HEK293 (cell line): Measurements from ENCODE around the gene IL16.

Experiments
- CTCF ChIA-PET: fragments of 350-600 bp; formaldehyde crosslinking; extraction: SDS; loops from one replicate; lab custom pipeline; 2021; ENCODE audit warnings: antibody characterized with exemption; lab: Yijun Ruan, JAX
- POLR2A ChIA-PET: fragments of 300-600 bp; formaldehyde crosslinking; extraction: SDS; loops from one replicate; lab custom pipeline; 2020; ENCODE audit warnings: antibody characterized with exemption, inconsistent platforms; lab: Yijun Ruan, JAX
- H3K27ac ChIP-seq: fragments of 200-500 bp; sonication (Bioruptor generic); 2 replicates; pipeline ENCODE4 v1.5.1; 2014; ENCODE audit warnings: low read depth, low read length, control low read depth, inconsistent platforms; ENCODE audit errors: extremely low read depth
- H3K36me3 ChIP-seq, 2 experiments: fragments of 200-500 bp in 1 of 2; sonication (Bioruptor generic) in 1 of 2; 1 replicate in 1 of 2; 2 replicates in 1 of 2; pipeline ENCODE4 v1.5.1; 2014 to 2017; ENCODE audit warnings: inconsistent platforms in 2 of 2, low read length in 2 of 2; ENCODE audit not compliant: control insufficient read depth in 2 of 2, insufficient read depth in 1 of 2
- H3K4me1 ChIP-seq: fragments of 200-500 bp; sonication (Bioruptor generic); 2 replicates; pipeline ENCODE4 v1.5.1; 2014; ENCODE audit warnings: mild to moderate bottlenecking, low read length, inconsistent platforms; ENCODE audit not compliant: control insufficient read depth, insufficient read depth
- H3K4me3 ChIP-seq: 2 replicates; pipeline ENCODE4 v1.5.1; 2011; ENCODE audit warnings: low read depth, mild to moderate bottlenecking, control low read depth, low read length, moderate library complexity
- H3K9me3 ChIP-seq: fragments of 200-500 bp; sonication (Bioruptor generic); 2 replicates; pipeline ENCODE4 v1.5.1; 2014; ENCODE audit warnings: low read depth, low read length, inconsistent platforms; ENCODE audit not compliant: control insufficient read depth, insufficient read depth
- GLIS2 ChIP-seq: fragments of 450-650 bp; formaldehyde crosslinking; IDR thresholded peaks from 2 replicates; pipeline ENCODE4 v1.5.1; 2016; ENCODE audit warnings: missing biosample characterization, missing genetic modification characterization
- INSM2 ChIP-seq: fragments of 450-650 bp; formaldehyde crosslinking; IDR thresholded peaks from 2 replicates; pipeline ENCODE4 v1.5.1; 2016; ENCODE audit warnings: missing biosample characterization, missing genetic modification characterization
- OVOL3 ChIP-seq: fragments of 450-650 bp; formaldehyde crosslinking; IDR thresholded peaks from 2 replicates; pipeline ENCODE4 v1.5.1; 2016; ENCODE audit warnings: missing biosample characterization, missing genetic modification characterization
- PRDM2 ChIP-seq: fragments of 450-650 bp; formaldehyde crosslinking; IDR thresholded peaks from 2 replicates; pipeline ENCODE4 v1.5.1; 2016; ENCODE audit warnings: missing biosample characterization, missing genetic modification characterization, borderline replicate concordance
- TRIM28 ChIP-seq: IDR thresholded peaks from 2 replicates; pipeline ENCODE4 v1.6.1; 2011; ENCODE audit warnings: low read length, control low read depth, borderline replicate concordance
- WT1 ChIP-seq: fragments of 450-650 bp; formaldehyde crosslinking; IDR thresholded peaks from 2 replicates; pipeline ENCODE4 v1.5.1; 2016; ENCODE audit warnings: missing biosample characterization, missing genetic modification characterization
- ZFP69B ChIP-seq: fragments of 450-650 bp; formaldehyde crosslinking; IDR thresholded peaks from 2 replicates; pipeline ENCODE4 v1.5.1; 2016; ENCODE audit warnings: missing biosample characterization, missing genetic modification characterization
- ZNF2 ChIP-seq: fragments of 450-650 bp; formaldehyde crosslinking; IDR thresholded peaks from 2 replicates; pipeline ENCODE4 v1.5.1; 2016; ENCODE audit warnings: missing biosample characterization, missing genetic modification characterization
- ZNF274 ChIP-seq, 2 experiments: fragments of 200-500 bp in 1 of 2; fragments of 450-650 bp in 1 of 2; sonication (Bioruptor generic) in 1 of 2; formaldehyde crosslinking in 1 of 2; IDR thresholded peaks; 2 replicates each; pipeline versions ENCODE4 v1.5.1 to v1.6.1; 2014 to 2016; ENCODE audit warnings: borderline replicate concordance in 1 of 2, inconsistent platforms in 1 of 2, low read length in 1 of 2, missing biosample characterization in 1 of 2, missing genetic modification characterization in 1 of 2
- ZNF280D ChIP-seq: fragments of 450-650 bp; formaldehyde crosslinking; IDR thresholded peaks from 2 replicates; pipeline ENCODE4 v1.5.1; 2016; ENCODE audit warnings: missing biosample characterization, missing genetic modification characterization
- ZNF302 ChIP-seq: fragments of 450-650 bp; formaldehyde crosslinking; IDR thresholded peaks from 2 replicates; pipeline ENCODE4 v1.5.1; 2016; ENCODE audit warnings: missing biosample characterization, missing genetic modification characterization, low read depth
- ZNF391 ChIP-seq: fragments of 450-650 bp; formaldehyde crosslinking; IDR thresholded peaks from 2 replicates; pipeline ENCODE4 v1.5.1; 2016; ENCODE audit warnings: low read depth, missing biosample characterization, missing genetic modification characterization, borderline replicate concordance
- ZNF514 ChIP-seq: fragments of 450-650 bp; formaldehyde crosslinking; IDR thresholded peaks from 2 replicates; pipeline ENCODE4 v1.5.1; 2016; ENCODE audit warnings: missing biosample characterization, missing genetic modification characterization
- ZNF585B ChIP-seq: fragments of 450-650 bp; formaldehyde crosslinking; IDR thresholded peaks from 2 replicates; pipeline ENCODE4 v1.5.1; 2016; ENCODE audit warnings: missing biosample characterization, missing genetic modification characterization
- ZNF654 ChIP-seq: fragments of 450-650 bp; formaldehyde crosslinking; IDR thresholded peaks from 2 replicates; pipeline ENCODE4 v1.5.1; 2016; ENCODE audit warnings: low read depth, missing biosample characterization, missing genetic modification characterization
- ZNF670 ChIP-seq: fragments of 450-650 bp; formaldehyde crosslinking; IDR thresholded peaks from 2 replicates; pipeline ENCODE4 v1.5.1; 2016; ENCODE audit warnings: missing biosample characterization, missing genetic modification characterization, low read depth
- ZNF704 ChIP-seq: fragments of 450-650 bp; formaldehyde crosslinking; IDR thresholded peaks from 2 replicates; pipeline ENCODE4 v1.5.1; 2016; ENCODE audit warnings: missing biosample characterization, missing genetic modification characterization
- ZNF707 ChIP-seq: fragments of 450-650 bp; formaldehyde crosslinking; IDR thresholded peaks from 2 replicates; pipeline ENCODE4 v1.5.1; 2016; ENCODE audit warnings: missing biosample characterization, missing genetic modification characterization
- ZNF785 ChIP-seq: fragments of 450-650 bp; formaldehyde crosslinking; IDR thresholded peaks from 2 replicates; pipeline ENCODE4 v1.5.1; 2016; ENCODE audit warnings: missing biosample characterization, missing genetic modification characterization
- ZNF791 ChIP-seq: fragments of 450-650 bp; formaldehyde crosslinking; IDR thresholded peaks from 2 replicates; pipeline ENCODE4 v1.5.1; 2016; ENCODE audit warnings: missing biosample characterization, missing genetic modification characterization

Gene IL16

GRCh38 chr15:81161851-81162250, 34.8 kb upstream of the IL16 start:
- H3K9me3 ChIP-seq: no peaks in the 10 kb centered on the region
- no peaks in the 10 kb centered on the region for H3K36me3 ChIP-seq
- TF ChIP-seq OVOL3 (tag by site-specific recombination) (no peak), PRDM2 (tag by site-specific recombination) (no peak), ZNF274 (IDR thresholded peaks at IDR 0.05; ENCODE audit: low read length) (no peak), ZNF274 (tag by site-specific recombination; IDR thresholded peaks at IDR 0.05; ENCODE audit: borderline replicate concordance) (no peak), ZNF707 (tag by site-specific recombination) (no peak), ZNF391 (tag by site-specific recombination) (no peak), ZNF585B (tag by site-specific recombination) (no peak), ZFP69B (tag by site-specific recombination) (no peak)
- H3K4me1 ChIP-seq: no peaks in the 10 kb centered on the region
- POLR2A ChIA-PET: no interaction called here
- CTCF ChIA-PET: interaction anchor here (0.8 to 1.8 kb wide), 2 partner anchors 97 to 104 kb away, joined by 4 to 5 read pairs; no protein-coding TSS in a partner anchor
- no peak overlapping the region for H3K27ac ChIP-seq
- no peak overlapping the region for H3K4me3 ChIP-seq

GRCh38 chr15:81163961-81164800, 32.5 kb upstream of the IL16 start:
- no peak overlapping the region for H3K4me3 ChIP-seq
- no peak overlapping the region for H3K27ac ChIP-seq
- no peak for TF ChIP-seq ZNF670 (tag by site-specific recombination)
- TF ChIP-seq ZNF785 (tag by site-specific recombination): no peak
- TF ChIP-seq ZNF791 (tag by site-specific recombination): no peak
- TF ChIP-seq ZNF2: no peak
- no peak for TF ChIP-seq INSM2 (tag by site-specific recombination)
- no peak for TF ChIP-seq ZNF704
- no peak for TF ChIP-seq ZNF280D (tag by site-specific recombination)
- no peak for TF ChIP-seq ZNF654 (tag by site-specific recombination)
- no peak for TF ChIP-seq WT1 (tag by site-specific recombination)
- no peak for TF ChIP-seq GLIS2 (tag by site-specific recombination)
- no peak for TF ChIP-seq ZNF302 (tag by site-specific recombination)
- TF ChIP-seq TRIM28: no peak
- no peak for TF ChIP-seq ZNF514 (tag by site-specific recombination)
- CTCF ChIA-PET: interaction anchor here (0.5 to 2.9 kb wide), 7 partner anchors 8 to 840 kb away, joined by 3 to 24 read pairs (median 5); no protein-coding TSS in a partner anchor
- no peaks in the 10 kb centered on the region for H3K36me3 ChIP-seq
- H3K4me1 ChIP-seq: no peaks in the 10 kb centered on the region
- POLR2A ChIA-PET: interaction anchor here (0.9 kb wide), 1 partner anchor 44 kb away, joined by 3 read pairs; no protein-coding TSS in a partner anchor
- no peaks in the 10 kb centered on the region for H3K9me3 ChIP-seq
